ENCODE data around the gene SERPINE2.

SERPINE2 gene, protein sequence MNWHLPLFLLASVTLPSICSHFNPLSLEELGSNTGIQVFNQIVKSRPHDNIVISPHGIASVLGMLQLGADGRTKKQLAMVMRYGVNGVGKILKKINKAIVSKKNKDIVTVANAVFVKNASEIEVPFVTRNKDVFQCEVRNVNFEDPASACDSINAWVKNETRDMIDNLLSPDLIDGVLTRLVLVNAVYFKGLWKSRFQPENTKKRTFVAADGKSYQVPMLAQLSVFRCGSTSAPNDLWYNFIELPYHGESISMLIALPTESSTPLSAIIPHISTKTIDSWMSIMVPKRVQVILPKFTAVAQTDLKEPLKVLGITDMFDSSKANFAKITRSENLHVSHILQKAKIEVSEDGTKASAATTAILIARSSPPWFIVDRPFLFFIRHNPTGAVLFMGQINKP

GRCh38 chr2:224039080-224039769, at the start of gene SERPINE2:
Gene SERPINE2 (minus strand): TSS chr2:224039286. CDS start chr2:224001900, 37,386 bp downstream.
- peak; percentile 55 for DNase-seq

GRCh38 chr2:224086226-224086914, 47.3 kb upstream of the SERPINE2 start:
- DNase-seq, result no peak

GRCh38 chr2:224085811-224086210, 46.7 kb upstream of the SERPINE2 start:
- DNase-seq, result no peak

DNA sequence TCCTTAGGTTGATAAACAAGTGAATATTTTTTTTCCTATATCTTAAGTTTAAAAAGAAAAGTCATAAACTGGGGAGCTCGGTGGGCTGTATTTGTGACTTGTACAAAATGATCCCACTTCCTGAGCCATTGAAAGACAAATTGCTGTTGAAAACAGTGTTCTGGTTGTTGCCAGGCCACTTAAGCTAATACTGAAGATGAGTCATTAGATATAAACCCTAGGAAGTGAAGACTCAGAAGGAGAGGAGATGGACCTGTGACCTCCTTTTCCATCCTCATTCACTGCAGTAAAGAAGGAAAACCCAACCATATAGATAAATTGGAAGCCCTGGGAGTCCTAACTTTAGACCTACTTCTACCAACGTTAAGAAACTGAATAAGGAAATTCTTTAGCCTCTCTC, 46.2 kb upstream of the SERPINE2 start:
- DNase-seq, result no peak

- no peak for DNase-seq
Observed at GRCh38 chr2:224084266-224084892, 45.3 kb upstream of the SERPINE2 start.

GRCh38 chr2:224083638-224084037, 44.6 kb upstream of the SERPINE2 start:
- no peak for DNase-seq

- DNase-seq, result no peak
Observed at GRCh38 chr2:224078656-224079055, 39.6 kb upstream of the SERPINE2 start.

DNA sequence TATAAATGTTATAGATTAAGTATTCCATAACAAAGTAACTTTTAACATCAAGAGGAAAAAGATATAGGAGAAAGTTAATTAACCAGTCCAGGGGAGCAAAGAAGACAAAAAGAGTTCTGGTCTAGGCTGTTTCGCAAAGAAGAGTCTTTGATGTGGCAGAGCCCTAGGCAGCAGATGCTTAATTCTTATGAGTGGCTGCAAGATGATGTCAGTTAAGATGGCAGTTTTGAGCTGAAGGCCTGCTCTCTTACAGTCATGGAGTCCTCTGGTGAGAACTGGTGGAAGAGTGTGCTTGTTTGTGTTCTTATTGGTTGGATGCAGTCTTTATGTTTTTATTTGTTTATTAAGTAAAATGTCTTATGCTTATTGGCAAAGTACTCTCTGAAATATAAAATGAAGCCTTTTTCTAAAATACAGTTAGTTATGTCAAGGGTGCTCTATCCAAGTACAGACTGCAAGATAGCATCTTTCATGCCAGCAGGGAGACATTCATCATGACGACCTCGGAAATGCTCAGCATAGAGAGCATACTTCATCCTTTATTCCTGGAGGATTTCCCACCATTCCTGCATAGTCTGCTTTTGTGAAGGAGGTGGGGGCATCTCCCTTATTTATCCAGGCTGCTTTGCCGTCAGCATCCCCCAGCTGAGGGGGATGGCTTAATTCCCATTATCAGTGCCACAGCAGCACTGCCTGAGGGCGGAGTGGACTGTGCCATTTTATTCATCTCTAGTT, 38.9 kb upstream of the SERPINE2 start:
- no peak for DNase-seq

DNA sequence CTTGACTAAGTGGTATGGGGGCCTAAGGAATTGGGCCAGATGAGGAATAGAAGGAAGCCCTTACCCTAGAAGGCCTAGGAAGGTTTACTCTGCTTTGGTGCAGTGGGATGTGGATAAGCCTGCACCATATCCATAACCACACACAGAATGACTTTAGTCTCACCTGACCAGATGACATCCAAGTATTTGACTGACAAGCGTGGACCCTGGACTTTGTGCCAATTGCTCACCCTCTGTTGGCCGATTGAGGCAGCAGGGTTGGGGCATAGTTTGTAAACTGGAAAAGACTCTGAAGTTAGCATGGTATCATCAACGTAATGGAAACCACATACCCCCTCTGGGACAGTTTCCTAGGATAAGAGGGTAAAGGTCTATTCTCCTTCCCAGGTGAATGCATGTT, 36.5 kb upstream of the SERPINE2 start:
- no peak for DNase-seq

- no peak for DNase-seq
Observed at GRCh38 chr2:224073676-224074075, 34.6 kb upstream of the SERPINE2 start.

GRCh38 chr2:224072541-224073188, 33.6 kb upstream of the SERPINE2 start:
- no peak for DNase-seq

GRCh38 chr2:224069172-224069571, 30.1 kb upstream of the SERPINE2 start:
- DNase-seq, result no peak

DNA sequence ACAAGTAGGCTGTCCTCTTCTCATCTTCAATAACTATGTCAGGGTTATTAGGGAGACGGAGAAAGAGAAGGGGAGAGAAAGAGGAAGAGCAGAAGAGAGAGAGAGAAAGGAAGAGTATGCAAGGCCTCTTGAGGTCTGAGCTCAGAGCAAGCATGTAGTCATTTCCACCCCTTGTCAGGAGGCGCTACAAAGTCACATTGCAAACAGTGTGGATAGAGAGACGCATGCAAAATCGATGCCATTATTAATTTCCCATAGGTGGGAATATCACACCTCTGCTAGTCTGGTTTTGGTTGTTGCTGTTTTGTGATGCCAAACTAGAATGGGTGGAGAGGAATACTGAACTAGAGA, 24.2 kb upstream of the SERPINE2 start:
- DNase-seq, result no peak

GRCh38 chr2:224062481-224063297, 23.6 kb upstream of the SERPINE2 start:
- no peak for DNase-seq

DNA sequence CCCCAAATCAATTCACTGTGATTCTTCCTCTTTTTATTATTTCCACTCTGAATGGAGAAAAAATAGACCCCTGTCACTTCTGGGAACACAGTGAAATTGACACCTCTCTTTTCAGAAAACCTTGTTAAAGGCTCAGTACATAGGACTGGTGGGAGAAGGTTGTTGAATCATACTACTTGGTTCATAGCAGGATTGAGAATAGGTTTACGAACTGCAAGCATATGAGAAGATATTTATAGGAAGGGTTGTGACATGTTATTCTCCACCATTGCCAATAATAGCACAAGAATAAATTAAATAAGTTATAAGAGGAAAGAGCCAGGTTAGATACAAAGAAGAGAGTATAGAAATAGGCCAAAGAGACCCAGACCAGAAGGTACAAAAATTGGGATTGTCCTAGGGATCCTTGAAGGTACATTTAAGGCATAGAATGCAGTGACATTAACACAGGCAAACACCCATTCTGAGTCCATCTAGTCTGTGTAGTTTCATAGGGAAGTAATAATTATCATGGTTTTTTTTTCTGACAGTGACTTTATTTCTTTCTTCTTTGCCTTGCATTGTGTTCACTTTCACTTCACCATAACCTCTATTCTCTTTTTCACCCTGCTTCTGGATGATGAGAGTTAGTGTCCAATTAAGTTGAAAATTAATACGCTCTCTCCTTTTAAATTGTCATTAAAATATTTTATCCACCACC, 21.8 kb upstream of the SERPINE2 start:
- no peak for DNase-seq

GRCh38 chr2:224059178-224059577, 20.1 kb upstream of the SERPINE2 start:
- DNase-seq, result no peak

- DNase-seq, result no peak
Observed at GRCh38 chr2:224058048-224058775, 19.1 kb upstream of the SERPINE2 start.

- no peak for DNase-seq
Observed at GRCh38 chr2:224056889-224057288, 17.8 kb upstream of the SERPINE2 start.

DNA sequence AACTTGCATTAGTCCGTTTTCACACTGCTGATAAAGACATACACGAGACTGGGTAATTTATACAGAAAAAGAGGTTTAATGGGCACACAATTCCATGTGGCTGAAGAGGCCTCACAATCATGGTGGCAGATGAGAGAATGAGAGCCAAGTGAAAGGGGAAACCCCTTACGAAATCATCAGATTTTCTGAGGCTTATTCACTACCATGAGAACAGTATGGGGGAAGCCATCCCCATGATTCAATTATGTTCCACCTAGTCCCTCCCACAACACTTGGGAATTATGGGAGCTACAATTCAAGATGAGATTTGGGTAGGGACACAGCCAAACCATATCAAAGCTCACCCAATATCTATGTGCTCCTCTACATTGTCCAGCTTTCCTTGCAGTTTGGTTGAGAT, 16.0 kb upstream of the SERPINE2 start:
- no peak for DNase-seq

GRCh38 chr2:224046752-224047151, 7.7 kb upstream of the SERPINE2 start:
- no peak for DNase-seq
